GM23338 (cell line): ENCODE measurements around the gene DDX27.

ENCODE experiments used
- CREB1 ChIP-seq: fragments of 250-450 bp; sonication (Bioruptor Pico); IDR thresholded peaks from 2 replicates; pipeline ENCODE4 v1.5.0; 2020; ENCODE audit warnings: low read depth, mild to moderate bottlenecking, moderate library complexity
- CTCF ChIP-seq, 2 experiments: fragments of 200-600 bp in 1 of 2; sonication (generic) in 1 of 2; conservative IDR thresholded peaks; 2 replicates each; pipeline versions ENCODE4 v1.5.1 to v1.6.1; 2016 to 2017; ENCODE audit warnings: antibody characterized with exemption in 2 of 2, low read depth in 2 of 2, mild to moderate bottlenecking in 2 of 2, moderate library complexity in 1 of 2
- ETS1 ChIP-seq: IDR thresholded peaks from 2 replicates; pipeline ENCODE4 v1.6.1; 2016; ENCODE audit warnings: antibody characterized with exemption
- EZH2 ChIP-seq: fragments of 200-600 bp; sonication (generic); IDR thresholded peaks from one replicate; pipeline ENCODE4 v1.8.0; 2017; ENCODE audit warnings: antibody characterized with exemption, mild to moderate bottlenecking, low read depth; ENCODE audit not compliant: unreplicated experiment
- EZH2phosphoT487 ChIP-seq: fragments of 200-600 bp; sonication (generic); IDR thresholded peaks from one replicate; pipeline ENCODE4 v1.8.1; 2018; ENCODE audit warnings: antibody characterized with exemption; ENCODE audit not compliant: unreplicated experiment
- JUNB ChIP-seq: IDR thresholded peaks from one replicate; pipeline ENCODE4 v1.6.1; 2016; ENCODE audit warnings: antibody characterized with exemption; ENCODE audit not compliant: unreplicated experiment
- POLR2AphosphoS5 ChIP-seq: IDR thresholded peaks from 2 replicates; pipeline ENCODE4 v1.6.1; 2016; ENCODE audit warnings: antibody characterized with exemption, low read depth

GRCh38 chr20:49236301-49236700, 17.1 kb downstream of the DDX27 start:
- TF ChIP-seq CTCF (conservative IDR thresholded peaks at IDR 0.05; ENCODE audit: low read depth in 2 of 2), result no peak
- no peak for TF ChIP-seq ETS1
- TF ChIP-seq EZH2, result no peak
- TF ChIP-seq POLR2AphosphoS5, result no peak
- TF ChIP-seq EZH2phosphoT487, result no peak
- TF ChIP-seq JUNB, result no peak
- no peak for TF ChIP-seq CREB1
